Glomerular visceral epithelial cell (primary cell): ENCODE data around the gene FOXN3.
"Not testable (repeated sequence)": the region's sequence is repeated elsewhere in the genome, so short reads cannot be mapped to it uniquely, and the experiment has no call there.

Source experiments
- DNase-seq: peaks from one replicate; pipeline ENCODE4 v3.0.0-alpha.2; 2016; ENCODE audit errors: extremely low spot score

FOXN3 gene

DNA sequence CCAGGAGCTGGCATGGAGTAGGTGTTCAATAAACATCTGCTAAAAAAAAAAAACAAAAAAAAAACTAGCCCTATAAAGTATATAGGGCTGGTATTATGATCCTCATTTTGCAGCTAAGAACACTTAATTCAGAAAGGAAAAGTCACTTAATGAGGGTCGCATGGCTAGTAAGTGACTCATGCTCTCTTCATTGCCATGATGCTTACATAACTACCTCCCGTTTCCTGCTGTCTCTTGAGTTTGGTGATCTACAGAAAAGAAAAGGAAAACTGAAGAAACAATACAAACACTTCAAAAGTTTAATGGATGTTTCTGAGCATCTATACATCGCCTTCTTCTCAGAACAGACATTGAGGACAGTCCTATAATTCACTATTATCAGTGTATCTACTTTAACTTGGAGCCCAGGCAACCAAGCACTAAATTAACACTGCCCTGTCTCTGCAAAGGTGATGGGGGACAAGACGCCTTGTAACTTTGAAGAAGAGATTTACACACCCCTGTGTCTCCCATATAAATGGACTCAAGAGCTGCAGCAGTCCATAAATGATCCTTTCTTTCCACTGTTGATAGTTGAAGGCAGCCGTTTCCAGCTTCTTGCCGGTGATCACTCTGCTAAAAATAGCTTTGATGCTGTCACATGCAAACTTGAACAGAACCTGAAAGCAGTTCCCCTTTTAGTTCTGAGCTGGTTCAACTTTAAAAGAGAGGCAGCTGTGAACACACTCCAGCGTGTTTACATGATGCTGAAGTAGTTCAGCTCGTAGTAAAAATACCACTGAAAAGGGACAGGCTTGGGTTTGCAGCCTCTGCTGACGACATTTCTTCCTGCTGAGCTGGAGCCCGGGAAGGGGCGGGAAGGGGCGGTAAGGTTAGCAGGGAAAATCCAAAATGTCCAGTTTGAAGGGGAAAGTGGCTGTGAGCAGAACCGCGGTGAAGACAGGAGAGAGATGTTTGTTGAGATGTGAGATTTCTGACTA is 113.3 kb downstream of the FOXN3 start:
- peak; percentile 50 for DNase-seq

DNA sequence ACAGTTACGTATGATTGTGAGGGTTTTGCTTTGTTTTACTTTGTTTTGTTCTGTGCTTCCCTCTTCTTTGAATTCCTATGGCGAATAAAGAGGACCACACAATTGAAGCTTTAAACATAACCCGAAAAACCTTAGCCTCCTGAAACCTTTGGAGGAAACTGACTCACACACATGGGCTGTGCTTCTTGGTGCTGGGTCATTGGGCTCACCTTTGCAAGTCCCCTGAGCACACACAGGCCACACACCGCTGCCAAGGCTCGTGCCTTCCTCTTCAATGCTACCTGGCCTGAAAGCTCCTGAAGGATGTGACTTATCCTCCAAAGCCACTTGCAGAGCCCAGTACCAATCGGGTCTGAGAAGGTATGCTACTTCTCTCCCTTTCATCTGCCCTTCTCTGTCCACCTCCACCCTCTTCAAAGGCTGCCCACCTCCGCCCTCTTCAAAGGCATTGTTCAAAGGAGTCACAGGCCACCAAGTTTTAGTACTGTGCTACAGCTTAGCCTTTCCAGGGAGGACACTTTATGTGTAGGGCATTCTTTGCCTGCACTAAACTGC is 114.6 kb downstream of the FOXN3 start:
- DNase-seq, result no peak

DNA sequence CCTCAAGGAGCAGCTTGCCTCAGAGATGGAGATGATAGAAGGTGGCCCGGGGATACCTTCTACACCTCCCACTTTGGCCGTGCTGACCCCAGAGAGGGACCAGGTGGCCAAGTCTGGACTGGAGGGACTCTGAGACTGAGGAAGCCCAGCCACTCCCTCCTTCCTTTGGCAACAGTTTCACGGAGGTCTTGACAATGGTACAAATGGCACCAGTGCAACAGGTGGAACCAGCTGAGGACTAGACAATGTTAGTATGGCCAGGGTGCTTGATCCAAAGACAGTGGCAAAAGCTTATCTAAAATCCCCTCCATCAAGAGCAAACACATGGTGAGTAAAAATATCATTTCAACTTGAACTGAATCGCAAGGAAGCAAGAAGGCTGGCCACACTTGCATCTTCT is 117.4 kb downstream of the FOXN3 start:
- no peak for DNase-seq

DNA sequence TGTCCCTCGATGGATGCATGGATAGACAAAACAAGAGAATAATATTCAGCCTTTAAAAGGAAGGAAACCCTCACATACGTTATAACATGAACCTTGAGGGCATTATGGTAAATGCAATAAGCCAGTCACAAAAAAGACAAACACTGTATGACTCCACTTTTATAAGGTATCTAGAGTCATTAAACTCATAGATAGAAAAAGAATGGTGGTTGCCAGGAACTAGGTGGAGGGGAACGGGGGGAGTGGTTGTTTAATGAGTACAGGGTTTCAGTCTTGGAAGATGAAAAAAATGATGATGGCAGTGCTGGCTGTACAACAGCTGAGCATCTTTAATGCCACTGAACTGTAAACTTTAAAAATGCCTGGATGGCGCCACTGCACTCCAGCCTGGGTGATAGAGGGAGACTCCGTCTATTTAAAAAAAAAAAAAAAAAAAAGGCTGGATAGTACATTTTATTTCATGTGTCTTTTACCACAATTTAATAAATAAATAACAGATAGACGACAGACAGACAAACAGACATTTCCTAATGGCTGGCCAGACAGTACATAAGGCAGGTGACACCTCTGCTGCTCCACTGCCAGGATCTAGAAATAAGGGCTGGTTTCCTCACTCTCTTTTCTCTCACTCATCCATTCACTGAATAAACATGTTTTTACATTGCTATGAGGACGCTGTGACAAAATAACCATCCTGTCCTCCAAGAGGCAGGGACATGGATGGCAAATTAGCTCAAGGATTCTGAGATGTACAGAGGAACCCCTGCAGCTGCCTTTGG is 118.8 kb downstream of the FOXN3 start:
- DNase-seq, result no peak

GRCh38 chr14:89296281-89296745 is 120.7 kb downstream of the FOXN3 start:
- no peak for DNase-seq

DNA sequence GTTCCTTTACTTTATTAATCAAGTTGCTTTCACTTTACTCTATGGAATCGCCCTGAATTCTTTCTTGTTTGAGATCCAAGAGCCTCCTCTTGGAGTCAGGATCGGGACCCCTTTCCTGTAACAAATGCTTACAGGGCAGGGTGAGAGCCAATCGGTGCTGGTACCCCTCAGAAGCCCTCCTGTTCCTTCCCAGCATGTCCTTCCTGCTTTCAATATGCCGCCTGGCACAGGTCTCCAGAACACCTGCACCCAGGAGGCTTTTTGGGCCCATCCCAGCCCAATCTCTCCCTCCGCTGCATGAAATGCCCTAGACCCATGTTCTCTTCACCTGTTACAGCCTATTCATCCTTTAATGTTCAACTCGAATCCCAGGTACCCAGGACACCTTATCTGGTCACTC is 122.2 kb downstream of the FOXN3 start:
- DNase-seq, result no peak

DNA sequence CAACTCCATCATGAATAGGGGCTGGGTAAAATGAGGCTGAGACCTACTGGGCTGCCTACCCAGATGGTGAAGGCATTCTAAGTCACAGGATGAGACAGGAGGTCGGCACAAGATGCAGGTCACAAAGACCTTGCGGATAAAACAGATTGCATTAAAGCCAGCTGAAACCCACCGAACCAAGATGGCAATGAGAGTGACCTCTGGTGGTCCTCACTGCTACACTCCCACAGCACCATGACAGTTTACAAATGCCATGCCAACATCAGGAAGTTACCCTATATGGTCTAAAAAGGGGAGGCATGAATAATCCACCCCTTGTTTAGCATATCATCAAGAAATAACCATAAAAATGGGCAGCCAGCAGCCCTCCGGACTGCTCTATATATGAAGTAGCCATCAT is 122.6 kb downstream of the FOXN3 start:
- DNase-seq, result not testable (repeated sequence)

- no peak for DNase-seq
Observed at GRCh38 chr14:89294060-89294459, 123.0 kb downstream of the FOXN3 start.

DNA sequence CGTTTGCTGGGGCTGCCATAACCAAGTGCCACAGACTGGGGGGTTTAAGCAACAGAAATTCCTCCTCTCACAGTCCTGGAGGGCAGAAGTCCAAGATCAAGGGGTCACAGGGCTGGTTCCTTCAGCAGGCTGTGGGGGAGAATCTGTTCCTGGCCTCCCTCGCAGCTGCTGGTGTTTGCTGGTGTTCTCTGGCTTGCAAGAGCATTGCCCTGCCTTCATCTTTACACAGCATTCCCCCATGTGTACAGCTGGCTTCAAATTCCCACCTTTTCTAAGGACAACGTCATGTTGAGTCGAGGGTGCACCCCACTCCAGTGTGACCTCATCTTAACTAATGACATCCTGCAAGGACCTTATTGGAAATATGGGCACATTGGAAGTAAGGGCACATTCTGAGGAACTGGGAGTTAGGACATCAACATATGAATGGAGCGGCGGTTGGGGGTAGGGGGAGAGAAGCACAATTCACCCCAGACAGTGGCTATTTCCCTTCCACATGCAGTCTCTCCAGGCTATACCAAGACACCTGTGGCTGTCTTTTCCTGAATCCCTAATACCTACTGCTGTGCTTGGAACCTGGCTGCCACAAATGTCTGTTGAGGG is 123.6 kb downstream of the FOXN3 start:
- no peak for DNase-seq

DNA sequence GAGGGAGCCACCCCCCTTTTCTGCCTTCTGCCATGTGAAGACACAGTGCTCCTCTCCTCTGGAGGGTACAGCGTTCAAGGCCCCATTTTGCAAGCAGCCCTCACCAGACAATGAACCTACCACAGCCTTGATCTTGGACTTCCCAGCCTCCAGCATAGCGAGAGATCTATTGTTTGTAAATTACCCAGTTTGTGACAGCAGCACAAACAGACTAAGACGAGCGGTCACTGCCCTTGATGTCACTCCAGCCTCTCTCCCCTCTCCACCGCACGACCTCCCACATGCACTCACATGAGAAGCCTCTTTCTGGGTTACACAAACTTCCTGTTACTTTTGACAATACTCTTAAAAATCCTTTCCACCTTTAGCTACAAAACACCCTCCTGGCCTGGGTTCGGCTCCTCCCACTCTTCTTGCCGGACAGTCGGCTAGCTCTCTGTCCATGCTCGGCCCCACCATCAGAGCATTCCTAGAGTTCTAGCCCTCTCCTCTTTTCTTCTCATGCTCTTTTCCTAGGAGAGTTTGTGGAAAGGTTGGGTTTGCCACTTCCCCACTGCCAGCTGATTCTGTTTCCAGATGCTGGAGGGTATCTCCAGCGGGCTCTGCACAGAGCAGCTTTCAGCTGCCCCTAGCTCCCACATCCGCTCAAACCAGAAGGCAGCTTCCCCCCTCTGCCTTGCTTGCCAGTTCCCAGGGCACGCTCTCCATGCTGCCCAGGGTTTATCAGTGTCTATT is 124.3 kb downstream of the FOXN3 start:
- DNase-seq, result no peak

DNA sequence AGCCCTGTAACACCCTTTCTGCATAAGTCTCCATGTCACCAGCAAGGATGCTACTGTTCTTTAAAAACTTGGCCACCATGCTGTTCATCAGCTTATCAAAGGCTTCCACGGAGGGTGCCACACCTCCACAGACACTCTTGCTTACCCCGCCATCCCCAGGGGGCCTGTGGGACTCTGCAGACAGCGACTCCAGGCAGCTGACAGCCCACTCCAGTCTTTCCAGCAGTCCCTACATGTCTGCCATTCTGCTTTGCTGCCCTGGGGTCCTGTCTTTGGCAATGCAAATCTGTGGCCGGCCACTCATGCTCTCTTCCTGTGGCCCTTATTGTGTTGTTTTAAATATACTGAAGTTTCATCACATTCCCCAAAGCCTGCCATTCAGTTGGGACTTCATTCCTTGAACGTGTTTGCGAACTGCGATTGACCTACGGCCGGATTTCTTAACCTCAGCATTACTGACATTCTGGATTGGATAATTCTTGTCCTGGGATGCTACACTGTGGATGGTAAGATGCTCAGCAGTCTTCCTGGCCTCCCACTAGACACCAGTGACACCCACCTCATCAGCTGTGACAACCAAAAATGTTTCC is 125.6 kb downstream of the FOXN3 start:
- no peak for DNase-seq

GRCh38 chr14:89290813-89291212 is 126.2 kb downstream of the FOXN3 start:
- no peak for DNase-seq

- DNase-seq, result no peak
Observed at GRCh38 chr14:89289477-89289876, 127.6 kb downstream of the FOXN3 start.

DNA sequence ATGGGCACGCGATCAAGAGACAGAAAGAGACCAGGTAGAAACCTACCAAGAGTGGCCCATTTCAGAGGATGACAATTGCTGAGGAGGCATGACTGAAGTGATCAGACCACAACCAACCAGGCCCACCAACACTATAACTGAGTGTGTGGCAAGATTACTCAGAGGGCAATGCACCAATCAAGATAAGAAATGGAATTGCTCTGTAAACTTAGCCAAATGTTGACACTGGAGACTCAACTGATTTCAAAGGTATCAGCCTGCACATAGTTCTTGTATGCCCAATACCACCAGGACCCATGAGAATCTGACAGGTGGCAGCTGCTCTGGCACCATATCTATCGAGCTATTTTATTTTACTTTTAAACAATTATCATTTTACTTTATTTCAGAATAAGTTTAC is 128.9 kb downstream of the FOXN3 start:
- no peak for DNase-seq

DNA sequence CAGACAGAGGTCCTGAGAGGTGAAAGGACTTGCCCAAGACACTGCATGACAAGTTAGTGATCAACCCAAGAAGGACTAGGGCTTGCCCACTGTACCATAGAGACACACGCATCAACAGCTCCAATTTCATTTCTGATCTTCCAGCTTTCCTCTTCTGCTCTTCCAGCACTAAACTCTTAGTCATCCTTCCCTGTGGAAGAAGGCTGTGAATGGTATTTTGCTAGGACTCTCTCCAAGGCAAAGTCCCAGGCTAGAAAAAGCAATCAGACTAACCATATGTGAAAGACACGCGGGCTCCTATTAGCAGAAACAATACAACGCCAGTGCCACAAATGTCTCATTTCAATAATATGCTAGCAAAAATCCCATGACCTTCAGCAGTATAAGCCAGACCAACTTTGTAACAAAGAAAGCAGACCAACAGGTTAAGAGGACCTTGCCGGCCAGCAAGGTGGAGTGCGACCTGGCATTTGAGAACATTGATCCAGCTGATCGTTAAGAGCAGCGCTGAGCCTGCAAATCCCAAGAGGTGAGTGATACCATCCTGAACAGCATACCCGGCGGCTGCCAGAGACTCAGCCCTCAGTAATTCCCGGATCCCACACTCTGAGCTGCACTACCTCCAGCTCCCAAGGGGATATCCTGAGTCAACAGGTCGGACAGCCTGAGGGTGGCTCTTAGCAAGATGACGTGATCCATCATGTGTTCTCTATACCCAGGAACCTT is 132.5 kb downstream of the FOXN3 start:
- no peak for DNase-seq

DNA sequence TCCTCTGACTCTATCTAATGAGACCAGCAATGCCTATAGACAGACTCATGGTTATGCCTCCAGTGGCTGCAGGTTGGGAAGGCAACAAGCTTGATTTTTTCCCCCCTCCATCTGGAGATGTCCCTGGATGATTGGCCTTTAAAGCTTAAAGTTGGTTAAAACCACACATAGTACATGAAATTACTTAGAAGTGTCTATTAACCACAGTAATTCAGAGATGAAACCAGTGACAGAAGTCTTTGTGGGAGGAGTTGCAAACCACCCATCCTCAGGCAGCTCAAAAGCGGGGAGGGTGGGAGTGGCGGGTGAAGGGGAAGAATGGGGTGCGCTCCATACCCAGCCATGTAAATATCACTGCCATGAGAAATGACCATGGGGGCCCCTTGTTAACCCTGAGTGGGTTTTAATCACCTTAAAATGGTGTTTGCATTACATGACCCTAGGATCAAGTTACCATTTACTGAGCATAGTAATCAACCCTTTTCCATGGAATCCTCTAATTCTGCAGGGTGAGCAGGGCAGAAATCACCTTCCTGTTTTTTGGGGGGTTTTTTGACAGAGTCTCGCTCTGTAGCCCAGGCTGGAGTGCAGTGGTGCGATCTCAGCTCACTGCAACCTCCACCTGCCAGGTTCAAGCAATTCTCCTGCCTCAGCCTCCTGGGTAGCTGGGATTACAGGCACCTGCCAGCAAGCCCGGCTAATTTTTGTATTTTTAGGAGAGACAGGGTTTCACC is 133.5 kb downstream of the FOXN3 start:
- no peak for DNase-seq

- no peak for DNase-seq
Observed at GRCh38 chr14:89282191-89282590, 134.8 kb downstream of the FOXN3 start.

- DNase-seq, result no peak
Observed at GRCh38 chr14:89280600-89280999, 136.4 kb downstream of the FOXN3 start.

DNA sequence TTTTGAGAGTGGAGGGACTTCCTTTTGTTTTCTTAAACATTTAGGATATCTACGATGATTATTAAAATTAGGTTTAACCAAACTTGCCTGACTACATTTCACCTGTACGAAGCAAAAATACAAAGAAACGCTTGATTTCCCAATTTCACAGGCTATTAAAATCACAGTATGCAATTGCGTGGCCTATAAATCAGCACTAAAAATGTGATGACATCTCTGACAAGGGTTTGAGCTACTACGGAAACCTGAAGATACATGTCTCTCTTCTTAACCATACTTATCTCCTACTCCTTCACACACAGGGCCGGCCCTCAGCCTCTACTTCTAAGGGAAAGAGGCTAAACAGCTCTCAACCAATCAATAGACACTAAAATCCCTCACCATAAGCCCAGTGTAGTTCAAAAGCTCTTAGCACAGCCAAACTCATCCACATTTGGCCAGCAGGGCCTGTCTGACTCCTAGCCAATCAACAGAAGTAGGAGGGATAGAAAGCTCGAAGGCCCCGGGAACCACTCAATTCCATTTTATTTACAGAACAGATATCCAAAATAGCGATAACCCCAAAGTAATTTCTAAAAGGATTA is 137.3 kb downstream of the FOXN3 start:
- DNase-seq, result no peak
